Stimulated activated CD4-positive, alpha-beta T cell treated with anti-CD3 and anti-CD28 coated beads, TNF-alpha, amount 100 ng/mL, for 24 hours (primary cell): ENCODE results near the gene DDAH1.
"Not testable (repeated sequence)": the region's sequence is repeated elsewhere in the genome, so short reads cannot be mapped to it uniquely, and the experiment has no call there.

ENCODE experiments used
- DNase-seq, 3 experiments: peaks; one replicate each; pipeline ENCODE4 v3.0.0-alpha.2; 2020; ENCODE audit warnings: low read depth in 3 of 3

Gene DDAH1

GRCh38 chr1:85470130-85470529 is 5.2 kb upstream of the DDAH1 start:
- not testable (repeated sequence) for DNase-seq

- DNase-seq: no peak
These were observed 3.1 kb upstream of the DDAH1 start for GRCh38 chr1:85467929-85468540.

- DNase-seq: no peak
These were observed 2.1 kb upstream of the DDAH1 start for GRCh38 chr1:85467036-85467435.

- no peak for DNase-seq
These were observed 801 bp upstream of the DDAH1 start for GRCh38 chr1:85465786-85466134.

- DNase-seq: peak in 1 of 3 experiments; percentile 16
These were observed 361 bp downstream of the DDAH1 start for GRCh38 chr1:85464497-85465098.

GRCh38 chr1:85463731-85464496 is 1.0 kb downstream of the DDAH1 start:
- no peak for DNase-seq

GRCh38 chr1:85462931-85463649 is 1.9 kb downstream of the DDAH1 start:
- DNase-seq: no peak

- DNase-seq: no peak
These were observed 3.6 kb downstream of the DDAH1 start for GRCh38 chr1:85461216-85461918.

GRCh38 chr1:85460555-85461088 is 4.3 kb downstream of the DDAH1 start:
- no peak for DNase-seq

- DNase-seq: no peak
These were observed 5.7 kb downstream of the DDAH1 start for GRCh38 chr1:85459290-85459689.

GRCh38 chr1:85454214-85454613 is 10.7 kb downstream of the DDAH1 start:
- DNase-seq: no peak

GRCh38 chr1:85453640-85454194 is 11.2 kb downstream of the DDAH1 start:
- DNase-seq: no peak

- no peak for DNase-seq
These were observed 12.0 kb downstream of the DDAH1 start for GRCh38 chr1:85452948-85453347.

- no peak for DNase-seq
These were observed 13.6 kb downstream of the DDAH1 start for GRCh38 chr1:85451236-85451830.

GRCh38 chr1:85450832-85451231 is 14.1 kb downstream of the DDAH1 start:
- DNase-seq: no peak

- no peak for DNase-seq
These were observed 15.6 kb downstream of the DDAH1 start for GRCh38 chr1:85449356-85449755.

- DNase-seq: no peak
These were observed 16.6 kb downstream of the DDAH1 start for GRCh38 chr1:85448358-85448757.

GRCh38 chr1:85447006-85447943 is 17.7 kb downstream of the DDAH1 start:
- DNase-seq: no peak

GRCh38 chr1:85445906-85446305 is 19.1 kb downstream of the DDAH1 start:
- DNase-seq: no peak

GRCh38 chr1:85444381-85444780 is 20.6 kb downstream of the DDAH1 start:
- no peak for DNase-seq
